Ovary (tissue), 9 donors: ENCODE results near the gene AKT1S1. TPM values are rescaled to one million over a fixed set of nuclear protein-coding genes. Genes with fewer than 3 reads are reported as not detected.

Experiments used
- DNase-seq, 5 donors: peaks; one replicate each; pipeline ENCODE4 v3.0.0-alpha.2; 2019 to 2020
- H3K27ac ChIP-seq, 2 donors: fragments of 200-600 bp; one replicate each; pipeline versions ENCODE4 v1.5.1 to v1.8.0; 2019 to 2022
- H3K27me3 ChIP-seq: fragments of 200-600 bp; one replicate; pipeline ENCODE4 v1.8.0; 2022
- H3K36me3 ChIP-seq: fragments of 200-600 bp; sonication (generic); one replicate; pipeline ENCODE4 v1.5.1; 2019
- H3K4me1 ChIP-seq: one replicate; pipeline ENCODE4 v1.8.1; 2013; ENCODE audit warnings: mild to moderate bottlenecking, moderate library complexity; ENCODE audit not compliant: insufficient read depth
- H3K4me3 ChIP-seq: fragments of 200-600 bp; sonication (generic); one replicate; pipeline ENCODE4 v1.5.1; 2017
- H3K9me3 ChIP-seq, 2 donors: fragments of 200-600 bp in 1 of 2; sonication (generic) in 1 of 2; one replicate each; pipeline versions ENCODE4 v1.5.1 to v1.8.1; 2013 to 2019; ENCODE audit warnings: mild to moderate bottlenecking in 1 of 2, moderate library complexity in 1 of 2
- CTCF ChIP-seq, 3 donors: fragments of 450-650 bp in 2 of 3; fragments of 200-600 bp in 1 of 3; IDR thresholded peaks; one replicate each; pipeline versions ENCODE4 v1.5.1 to v1.8.0; 2016 to 2022; ENCODE audit warnings: antibody characterized with exemption in 3 of 3, mild to moderate bottlenecking in 1 of 3
- EP300 ChIP-seq: sonication (generic); formaldehyde crosslinking; IDR thresholded peaks from one replicate; pipeline ENCODE4 v1.6.1; 2017; ENCODE audit warnings: antibody characterized with exemption
- POLR2A ChIP-seq: fragments of 450-650 bp; IDR thresholded peaks from one replicate; pipeline ENCODE4 v1.6.1; 2017; ENCODE audit warnings: antibody characterized with exemption, mild to moderate bottlenecking, moderate library complexity
- WGBS, 3 donors: extraction: QIAGEN DNeasy Blood & Tissue Kit in 1 of 3; methylation state at CpG; one replicate each; pipeline versions ENCODE4 v1.1.5 to v1.1.7; 2013 to 2017; 5-methylcytosine and 5-hydroxymethylcytosine counted together
- intact Hi-C, 4 donors: fragments of 100-400 bp; cut with DNase I; formaldehyde crosslinking; loops; one replicate each; pipeline versions ENCODE4 v1.11.0 to v1.15.1; 2022 to 2023
- polyA plus RNA-seq, 2 donors: library from polyadenylated mRNA; stranded (reverse); fragments of 200-250 nt in 1 of 2; fragments of 350-450 nt in 1 of 2; fragmentation: Illumina TruSeq in 1 of 2; extraction: RNeasy Lipid Tissue Mini Kit (QIAGEN cat#74804) in 1 of 2; gene quantifications; one replicate each; pipeline ENCODE4 v1.2.3, GENCODE V29; 2013 to 2014
- total RNA-seq, 7 donors: library from RNA; depleted of rRNA in 2 of 7; stranded (reverse); fragments of >200 nt in 2 of 7; fragmentation: NEBNext Ultra II Directional in 3 of 7; extraction: Animal tissue kit (Norgen Biotek cat#: 25700) in 3 of 7; gene quantifications; one replicate each; pipeline versions ENCODE4 v1.1.0 to v1.2.4, GENCODE V29; 2016 to 2023
- donor health status: DM: no; HTN: no; CAD: no; lungs with moderate emphysema.
- donor health status: DM: no; HTN: no; CAD: no.
- donor health status: Bipolar disorder and iron deficiency.
- donor health status: DM: yes; HTN: yes; CAD: no.
- donor health status: DM: no; HTN: no; CAD: no.
- donor health status: DM: yes; HTN: yes; CAD: no.

The AKT1S1 gene
- total and polyA plus RNA-seq, 9 donors: 10.6 to 45.3 (median 30.0) TPM

GRCh38 chr19:49837425-49837824 is 39.7 kb downstream of the AKT1S1 start:
- TF ChIP-seq POLR2A (no peak), CTCF (IDR thresholded peaks at IDR 0.05) (no peak), EP300 (no peak)
- no peak for DNase-seq
- Histone ChIP-seq H3K9me3 (no peaks in the 10 kb centered on the region), H3K4me1 (no peaks in the 10 kb centered on the region), H3K36me3 (no peaks in the 10 kb centered on the region), H3K27ac (no peak overlapping the region), H3K27me3 (no peaks in the 10 kb centered on the region), H3K4me3 (no peak overlapping the region)
- 92 to 97% (median 94%) methylated on average over 9 of the region's 9 CpGs for WGBS, 3 donors
- intact Hi-C loops: no loop called here

GRCh38 chr19:49837009-49837310 is 40.2 kb downstream of the AKT1S1 start:
- TF ChIP-seq CTCF (IDR thresholded peaks at IDR 0.05) (no peak), EP300 (no peak), POLR2A (no peak)
- Histone ChIP-seq H3K9me3 (no peaks in the 10 kb centered on the region), H3K4me3 (no peak overlapping the region), H3K27ac (no peak overlapping the region), H3K36me3 (no peaks in the 10 kb centered on the region), H3K4me1 (no peaks in the 10 kb centered on the region), H3K27me3 (no peaks in the 10 kb centered on the region)
- intact Hi-C loops: no loop called here
- 81 to 90% (median 85%) methylated on average over 5 of the region's 5 CpGs for WGBS, 3 donors
- no peak for DNase-seq

GRCh38 chr19:49836176-49837008 is 40.8 kb downstream of the AKT1S1 start:
- H3K27ac ChIP-seq: no peak overlapping the region
- no peaks in the 10 kb centered on the region for H3K27me3 ChIP-seq
- no peak for DNase-seq
- no peak overlapping the region for H3K4me3 ChIP-seq
- H3K9me3 ChIP-seq: no peaks in the 10 kb centered on the region
- 89 to 93% (median 92%) methylated on average over 20 of the region's 20 CpGs for WGBS, 3 donors
- no peaks in the 10 kb centered on the region for H3K36me3 ChIP-seq
- H3K4me1 ChIP-seq: no peaks in the 10 kb centered on the region
- intact Hi-C loops: no loop called here
- TF ChIP-seq CTCF (IDR thresholded peaks at IDR 0.05) (no peak), POLR2A (no peak), EP300 (no peak)

GRCh38 chr19:49835562-49835961 is 41.6 kb downstream of the AKT1S1 start:
- H3K27ac ChIP-seq: no peak overlapping the region
- intact Hi-C loops: no loop called here
- H3K9me3 ChIP-seq: no peaks in the 10 kb centered on the region
- H3K27me3 ChIP-seq: no peaks in the 10 kb centered on the region
- H3K36me3 ChIP-seq: no peaks in the 10 kb centered on the region
- H3K4me1 ChIP-seq: no peaks in the 10 kb centered on the region
- no peak for TF ChIP-seq POLR2A
- TF ChIP-seq CTCF (IDR thresholded peaks at IDR 0.05): no peak
- TF ChIP-seq EP300: no peak
- H3K4me3 ChIP-seq: no peak overlapping the region
- WGBS, 3 donors: 90 to 94% (median 91%) methylated on average over 11 to 12 of the region's 12 CpGs
- peak in 1 of 5 donors; percentile 36 for DNase-seq
